Caco-2 (cell line): ENCODE measurements around the gene CD151. TPM values are rescaled to one million over a fixed set of nuclear protein-coding genes. Genes with fewer than 3 reads are reported as not detected.

Experiments used
- BruUV-seq: library from RNA; stranded (reverse); fragments of 400-500 nt; replicated peaks from 2 replicates; lab custom pipeline; 2021; lab: Mats Ljungman, UMichigan
- CTCF ChIA-PET: fragments of 300-600 bp; sonication (Branson Sonifier 250); formaldehyde crosslinking; loops from one replicate; lab custom pipeline; 2022; ENCODE audit warnings: antibody characterized with exemption; lab: Charles Lee
- POLR2A ChIA-PET: fragments of 300-600 bp; sonication (Branson Sonifier 250); formaldehyde crosslinking; loops from one replicate; lab custom pipeline; 2022; ENCODE audit warnings: antibody characterized with exemption; lab: Charles Lee
- DNase-seq, 2 experiments: peaks; one replicate each; pipeline versions ENCODE4 v3.0.0 to v3.0.0-alpha.2; 2020 to 2022
- H3K27me3 ChIP-seq: replicated peaks from 2 replicates; pipeline ENCODE4 v1.6.0; 2011; ENCODE audit warnings: low read length; ENCODE audit not compliant: control insufficient read depth, insufficient read depth
- H3K36me3 ChIP-seq: 2 replicates; pipeline ENCODE4 v1.5.1; 2011; ENCODE audit warnings: low read length; ENCODE audit not compliant: control insufficient read depth, insufficient read depth
- H3K4me1 ChIP-seq: fragments of 250-450 bp; sonication (Bioruptor Pico); 2 replicates; pipeline ENCODE4 v1.5.1; 2020; ENCODE audit warnings: mild to moderate bottlenecking
- H3K4me3 ChIP-seq: 2 replicates; pipeline ENCODE4 v1.5.1; 2011; ENCODE audit warnings: low read depth, mild to moderate bottlenecking, control low read depth, low read length
- H3K9me3 ChIP-seq: fragments of 250-450 bp; sonication (Bioruptor Pico); 2 replicates; pipeline ENCODE4 v1.5.1; 2020; ENCODE audit warnings: mild to moderate bottlenecking, moderate library complexity
- H3K27ac Mint-ChIP-seq: one replicate; pipeline ENCODE4 v1.8.0; 2022; ENCODE audit warnings: mixed read lengths; ENCODE audit not compliant: unreplicated experiment
- H3K27me3 Mint-ChIP-seq: one replicate; pipeline ENCODE4 v1.8.0; 2022; ENCODE audit warnings: mixed read lengths; ENCODE audit not compliant: insufficient read depth, unreplicated experiment
- H3K36me3 Mint-ChIP-seq: one replicate; pipeline ENCODE4 v1.8.0; 2022; ENCODE audit warnings: mild to moderate bottlenecking, mixed read lengths; ENCODE audit not compliant: insufficient read depth, unreplicated experiment
- H3K4me1 Mint-ChIP-seq: one replicate; pipeline ENCODE4 v1.8.0; 2022; ENCODE audit warnings: low read depth, mixed read lengths; ENCODE audit not compliant: unreplicated experiment
- H3K4me3 Mint-ChIP-seq: one replicate; pipeline ENCODE4 v1.8.0; 2022; ENCODE audit warnings: mild to moderate bottlenecking, moderate library complexity, mixed read lengths; ENCODE audit not compliant: unreplicated experiment
- H3K9me3 Mint-ChIP-seq: one replicate; pipeline ENCODE4 v1.8.0; 2022; ENCODE audit warnings: mixed read lengths; ENCODE audit not compliant: unreplicated experiment
- CTCF ChIP-seq, 2 experiments: fragments of 200-600 bp in 1 of 2; IDR thresholded peaks; 1 replicate in 1 of 2; 2 replicates in 1 of 2; pipeline versions ENCODE4 v1.5.1 to v1.8.0; 2011 to 2022; ENCODE audit warnings: antibody characterized with exemption in 1 of 2, control low read depth in 1 of 2, inconsistent platforms in 1 of 2, low read depth in 1 of 2, low read length in 1 of 2, mild to moderate bottlenecking in 1 of 2, moderate library complexity in 1 of 2; ENCODE audit not compliant: insufficient read depth in 1 of 2, severe bottlenecking in 1 of 2, unreplicated experiment in 1 of 2
- intact Hi-C: fragments of 100-400 bp; cut with micrococcal nuclease; formaldehyde crosslinking; loops from one replicate; pipeline ENCODE4 v1.10.0; 2022; ENCODE audit not compliant: unreplicated experiment
- total RNA-seq: library from RNA; stranded (reverse); gene quantifications from 2 replicates; pipeline ENCODE4 v1.2.3, GENCODE V29; 2022

Gene CD151
- total RNA-seq, 1 experiment from 2014 or later = 268 TPM

GRCh38 chr11:827146-827896, 5.4 kb upstream of the CD151 start:
- no peaks in the 10 kb centered on the region for H3K9me3 ChIP-seq
- no TSS peak for BruUV-seq
- ChIA-PET POLR2A (interaction anchor here (0.6 to 1.3 kb wide), 3 partner anchors 8 to 28 kb away, joined by 3 to 7 read pairs (median 3); no protein-coding TSS in a partner anchor), CTCF (interaction anchor here (1.6 kb wide), 1 partner anchor 10 kb away, joined by 5 read pairs; no protein-coding TSS in a partner anchor)
- Mint-ChIP-seq H3K9me3 (no peaks in the 10 kb centered on the region), H3K4me1 (peaks cover 18% of the 10 kb centered on the region), H3K27me3 (no peaks in the 10 kb centered on the region), H3K36me3 (peaks cover 33% of the 10 kb centered on the region), H3K27ac (peak overlapping the region; percentile 63), H3K4me3 (peak overlapping the region; percentile 88)
- H3K27me3 ChIP-seq = no peaks in the 10 kb centered on the region
- peak in 1 of 2 experiments; percentile 1 for TF ChIP-seq CTCF (IDR thresholded peaks at IDR 0.05; ENCODE audit: insufficient read depth in 1 of 2, low read depth in 1 of 2, low read length in 1 of 2, severe bottlenecking in 1 of 2, unreplicated experiment in 1 of 2)
- intact Hi-C loops = loop anchor here (1.0 kb wide), 1 partner anchor 8 kb away; no protein-coding TSS in a partner anchor
- DNase-seq = peak; percentile 79 to 80
- no peaks in the 10 kb centered on the region; the same call in 1 of the 2 replicates for H3K36me3 ChIP-seq
- H3K4me3 ChIP-seq = peak overlapping the region; percentile 62
- peaks cover 45% of the 10 kb centered on the region for H3K4me1 ChIP-seq

- no peak for TF ChIP-seq CTCF (IDR thresholded peaks at IDR 0.05; ENCODE audit: insufficient read depth in 1 of 2, low read depth in 1 of 2, low read length in 1 of 2, severe bottlenecking in 1 of 2, unreplicated experiment in 1 of 2)
- Mint-ChIP-seq H3K4me1 (peaks cover 19% of the 10 kb centered on the region), H3K4me3 (peak within 1 kb of the TSS; percentile 88), H3K27ac (peak within 1 kb of the TSS; percentile 63), H3K9me3 (no peaks in the 10 kb centered on the region), H3K27me3 (no peaks in the 10 kb centered on the region), H3K36me3 (peaks cover 30% of the 10 kb centered on the region)
- no peak for DNase-seq
- Histone ChIP-seq H3K9me3 (no peaks in the 10 kb centered on the region), H3K4me1 (peaks cover 46% of the 10 kb centered on the region), H3K36me3 (no peaks in the 10 kb centered on the region; the same call in 1 of the 2 replicates), H3K27me3 (no peaks in the 10 kb centered on the region), H3K4me3 (peak within 1 kb of the TSS; percentile 62)
- intact Hi-C loops = loop anchor here (1.0 kb wide), 1 partner anchor 9 kb away; no protein-coding TSS in a partner anchor
- CTCF ChIA-PET = interaction anchor here (1.6 kb wide), 1 partner anchor 10 kb away, joined by 5 read pairs; no protein-coding TSS in a partner anchor
- POLR2A ChIA-PET = interaction anchor here (1.0 to 1.3 kb wide), 2 partner anchors 9 to 17 kb away, joined by 3 to 7 read pairs; no protein-coding TSS in a partner anchor
- BruUV-seq = no TSS peak
Measured at GRCh38 chr11:827897-828192, 4.9 kb upstream of the CD151 start, which contains the start of gene CRACR2B. TSS of gene CRACR2B (plus strand) at chr11:827919. CDS start at chr11:828608, 689 bp downstream.

DNA sequence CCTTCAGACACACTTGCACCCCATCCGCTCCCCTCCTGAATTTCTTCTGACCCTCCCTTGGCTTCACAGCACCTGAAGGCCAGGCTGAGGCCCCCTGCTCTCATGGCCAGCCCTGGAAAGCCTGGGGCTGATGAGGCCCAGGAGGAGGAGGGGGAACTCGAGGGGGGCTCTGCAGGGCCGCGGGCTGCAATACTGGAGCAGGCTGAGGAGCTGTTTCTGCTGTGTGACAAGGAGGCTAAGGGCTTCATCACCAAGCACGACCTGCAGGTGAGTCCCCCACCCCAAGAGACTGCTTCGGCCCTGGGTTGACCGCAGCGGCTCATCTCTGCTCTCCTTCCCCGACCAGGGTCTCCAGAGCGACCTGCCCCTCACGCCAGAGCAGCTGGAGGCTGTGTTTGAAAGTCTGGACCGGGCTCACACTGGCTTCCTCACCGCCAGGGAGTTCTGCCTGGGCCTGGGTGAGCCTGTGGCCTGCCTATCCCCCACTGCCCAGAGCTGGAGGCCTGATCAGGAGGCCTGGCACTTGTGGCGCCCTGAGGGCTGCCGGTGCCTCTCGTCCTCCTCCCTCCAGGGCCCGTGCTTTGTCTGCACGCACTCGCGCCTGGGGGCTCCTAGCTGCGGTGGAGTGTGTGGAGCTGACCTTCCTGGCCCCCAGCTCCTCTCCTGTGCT, 4.1 kb upstream of the CD151 start:
- no peaks in the 10 kb centered on the region for H3K27me3 ChIP-seq

More for the DNA sequence above, 4.1 kb upstream of the CD151 start:
- no peak for DNase-seq
- Histone ChIP-seq H3K4me1 (peaks cover 46% of the 10 kb centered on the region), H3K9me3 (no peaks in the 10 kb centered on the region), H3K4me3 (no peak overlapping the region), H3K36me3 (no peaks in the 10 kb centered on the region; the same call in 1 of the 2 replicates)
- Mint-ChIP-seq H3K4me3 (peak overlapping the region; percentile 88), H3K4me1 (peaks cover 19% of the 10 kb centered on the region), H3K9me3 (no peaks in the 10 kb centered on the region), H3K27ac (no peak overlapping the region), H3K36me3 (peaks cover 29% of the 10 kb centered on the region), H3K27me3 (no peaks in the 10 kb centered on the region)
- intact Hi-C loops = no loop called here
- POLR2A ChIA-PET = interaction anchor here (0.5 to 4.9 kb wide), 4 partner anchors 9 to 19 kb away, joined by 7 to 33 read pairs (median 10); partner anchors contain the start of genes PNPLA2 and RPLP2
- BruUV-seq = no TSS peak
- CTCF ChIA-PET = interaction anchor here (1.9 kb wide), 1 partner anchor 10 kb away, joined by 4 read pairs; no protein-coding TSS in a partner anchor
- no peak for TF ChIP-seq CTCF (IDR thresholded peaks at IDR 0.05; ENCODE audit: insufficient read depth in 1 of 2, low read depth in 1 of 2, low read length in 1 of 2, severe bottlenecking in 1 of 2, unreplicated experiment in 1 of 2)
